Small intestine (tissue), 7 donors: ENCODE data around the gene CKMT2. TPM values are rescaled to one million over a fixed set of nuclear protein-coding genes. Genes with fewer than 3 reads are reported as not detected.
"Not testable (repeated sequence)": the region's sequence is repeated elsewhere in the genome, so short reads cannot be mapped to it uniquely, and the experiment has no call there.

Experiments used
- DNase-seq, 2 donors: peaks; one replicate each; pipeline versions ENCODE4 v3.0.0 to v3.0.0-alpha.2; 2013
- FAIRE-seq: peaks from 2 replicates; lab custom pipeline; 2012; peaks lifted over from hg19 to GRCh38; lab: Jason Lieb, UNC
- H3K27ac ChIP-seq, 3 donors: one replicate each; pipeline ENCODE4 v1.5.1; 2013; ENCODE audit warnings: low read length in 2 of 3, mild to moderate bottlenecking in 2 of 3, control low read depth in 1 of 3, inconsistent platforms in 1 of 3, low read depth in 1 of 3, moderate library complexity in 1 of 3
- H3K27me3 ChIP-seq, 3 donors: one replicate each; pipeline ENCODE4 v1.6.1; 2013; ENCODE audit warnings: low read length in 3 of 3, inconsistent platforms in 1 of 3; ENCODE audit not compliant: control insufficient read depth in 3 of 3, insufficient read depth in 3 of 3
- H3K36me3 ChIP-seq, 3 donors: one replicate each; pipeline ENCODE4 v1.6.1; 2013; ENCODE audit warnings: low read length in 3 of 3, inconsistent platforms in 1 of 3, low read depth in 1 of 3, mild to moderate bottlenecking in 1 of 3, moderate library complexity in 1 of 3; ENCODE audit not compliant: control insufficient read depth in 3 of 3, insufficient read depth in 2 of 3
- H3K4me1 ChIP-seq, 3 donors: one replicate each; pipeline ENCODE4 v1.6.1; 2013; ENCODE audit warnings: low read length in 2 of 3, inconsistent platforms in 1 of 3, low read depth in 1 of 3, mild to moderate bottlenecking in 1 of 3, moderate library complexity in 1 of 3; ENCODE audit not compliant: control insufficient read depth in 3 of 3, insufficient read depth in 2 of 3
- H3K4me3 ChIP-seq, 3 donors: one replicate each; pipeline ENCODE4 v1.5.1; 2013; ENCODE audit warnings: low read length in 3 of 3, control low read depth in 1 of 3, inconsistent platforms in 1 of 3, low read depth in 1 of 3, mild to moderate bottlenecking in 1 of 3, moderate library complexity in 1 of 3
- H3K9me3 ChIP-seq, 2 donors: one replicate each; pipeline ENCODE4 v1.6.1; 2013; ENCODE audit warnings: low read depth in 1 of 2, low read length in 1 of 2; ENCODE audit not compliant: control insufficient read depth in 2 of 2, insufficient read depth in 1 of 2
- WGBS, 3 donors: extraction: QIAGEN DNeasy Blood & Tissue Kit; methylation state at CpG; one replicate each; pipeline ENCODE4 v1.1.7; 2013; 5-methylcytosine and 5-hydroxymethylcytosine counted together
- polyA plus RNA-seq, 4 donors: library from polyadenylated mRNA; stranded (reverse) in 3 of 4; unstranded in 1 of 4; fragments of 200-250 nt in 3 of 4; fragments of 120-200 nt in 1 of 4; gene quantifications; one replicate each; pipeline versions ENCODE4 v1.2.1 to v1.2.3, GENCODE V29; 2013
- donor health status: healthy with polysubstance abuse.
- donor health status: control.
- donor health status: control.
- donor health status: Bipolar disorder and iron deficiency.
- donor health status: healthy.

CKMT2 gene
- polyA plus RNA-seq, 4 donors = 1.9 to 9.7 (median 2.5) TPM

GRCh38 chr5:81288021-81288433 is 54.9 kb downstream of the CKMT2 start:
- peaks cover 0 to 16% of the 10 kb centered on the region in 2 donors for H3K9me3 ChIP-seq
- H3K27me3 ChIP-seq = no peaks in the 10 kb centered on the region
- no peak for FAIRE-seq
- 74 to 85% (median 83%) methylated on average over 4 of the region's 4 CpGs for WGBS, 3 donors
- no peaks in the 10 kb centered on the region for H3K4me1 ChIP-seq
- no peak overlapping the region for H3K4me3 ChIP-seq
- no peak for DNase-seq
- H3K36me3 ChIP-seq = peaks cover 0 to 4% (median 0%) of the 10 kb centered on the region in 3 donors
- H3K27ac ChIP-seq = no peak overlapping the region

DNA sequence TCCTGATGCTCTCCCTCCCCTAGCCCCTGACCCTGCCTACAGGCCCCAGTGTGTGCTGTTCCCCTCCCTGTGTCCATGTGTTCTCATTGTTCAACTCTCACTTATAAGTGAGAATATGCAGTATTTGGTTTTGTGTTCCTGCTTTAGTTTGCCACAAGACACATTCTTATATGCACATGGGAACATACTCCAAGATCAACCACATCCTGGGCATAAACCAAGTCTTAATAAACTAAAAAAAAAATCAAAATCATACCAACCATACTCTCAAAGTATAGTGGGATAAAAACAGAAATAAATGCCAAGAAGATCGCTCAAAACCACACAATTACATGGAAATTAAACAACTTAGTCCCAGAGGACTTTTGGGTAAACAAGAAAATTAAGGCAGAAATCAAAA is 57.0 kb downstream of the CKMT2 start:
- no peaks in the 10 kb centered on the region for H3K27me3 ChIP-seq
- no peak overlapping the region for H3K4me3 ChIP-seq
- FAIRE-seq (no peak), DNase-seq (no peak)
- WGBS, 3 donors = 90 to 97% (median 97%) methylated on average over 1 of the region's 1 CpG
- peaks cover 0 to 20% of the 10 kb centered on the region in 2 donors for H3K9me3 ChIP-seq
- H3K27ac ChIP-seq = no peak overlapping the region
- H3K4me1 ChIP-seq = no peaks in the 10 kb centered on the region
- H3K36me3 ChIP-seq = peaks cover 0 to 7% (median 0%) of the 10 kb centered on the region in 3 donors

- DNase-seq (no peak), FAIRE-seq (no peak)
- no peak overlapping the region for H3K27ac ChIP-seq
- WGBS, 3 donors = 83 to 89% (median 88%) methylated on average over 2 of the region's 2 CpGs
- H3K9me3 ChIP-seq = peaks cover 0 to 20% of the 10 kb centered on the region in 2 donors
- no peaks in the 10 kb centered on the region for H3K4me1 ChIP-seq
- no peak overlapping the region for H3K4me3 ChIP-seq
- peaks cover 0 to 7% (median 0%) of the 10 kb centered on the region in 3 donors for H3K36me3 ChIP-seq
- H3K27me3 ChIP-seq = no peaks in the 10 kb centered on the region
These were observed 59.0 kb downstream of the CKMT2 start for GRCh38 chr5:81292130-81292529.

DNA sequence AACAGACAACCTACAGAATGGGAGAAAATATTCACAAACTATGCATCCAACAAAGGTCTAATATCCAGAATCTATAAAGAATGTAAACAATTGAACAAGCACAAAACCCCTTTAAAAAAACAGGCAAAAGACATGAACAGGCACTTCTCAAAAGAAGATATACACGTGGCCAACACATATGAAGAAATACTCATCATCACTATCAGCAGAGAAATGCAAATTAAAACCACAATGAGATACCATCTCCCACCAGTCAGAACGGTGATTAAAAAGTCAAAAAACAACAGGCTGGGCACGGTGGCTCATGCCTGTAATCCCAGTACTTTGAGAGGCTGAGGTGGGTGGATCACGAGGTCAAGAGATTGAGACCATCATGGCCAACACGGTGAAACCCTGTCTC is 60.9 kb downstream of the CKMT2 start:
- 78 to 93% (median 83%) methylated on average over 5 of the region's 5 CpGs for WGBS, 3 donors
- peaks cover 0 to 20% of the 10 kb centered on the region in 2 donors for H3K9me3 ChIP-seq
- H3K4me1 ChIP-seq, H3K27ac ChIP-seq, FAIRE-seq, H3K27me3 ChIP-seq, H3K4me3 ChIP-seq, DNase-seq, H3K36me3 ChIP-seq: not testable (repeated sequence)

DNA sequence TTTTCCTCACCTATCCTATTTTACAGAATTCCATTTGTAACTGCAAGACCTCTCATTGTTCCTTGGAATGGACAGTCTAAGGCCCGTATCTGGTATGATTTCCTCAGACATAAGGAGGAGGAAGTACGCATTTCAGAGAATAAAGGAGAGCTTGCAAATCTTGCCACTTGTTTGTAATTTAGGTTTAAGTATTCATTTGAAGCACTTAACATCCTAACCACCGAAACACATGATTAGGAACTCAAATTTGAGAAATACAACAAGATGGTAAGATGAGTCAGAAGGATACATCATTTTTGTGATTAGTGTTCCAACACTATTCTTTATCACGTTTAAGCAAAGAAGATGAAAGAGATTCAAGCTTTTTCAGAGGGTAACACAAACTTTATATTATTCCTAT is 64.4 kb downstream of the CKMT2 start:
- WGBS, 3 donors = 78 to 81% (median 80%) methylated on average over 4 of the region's 4 CpGs
- peaks cover 0 to 8% of the 10 kb centered on the region in 2 donors for H3K9me3 ChIP-seq
- peaks cover 5 to 16% (median 7%) of the 10 kb centered on the region in 3 donors for H3K4me1 ChIP-seq
- H3K36me3 ChIP-seq = peaks cover 0 to 6% (median 0%) of the 10 kb centered on the region in 3 donors
- no peak overlapping the region for H3K4me3 ChIP-seq
- H3K27ac ChIP-seq = no peak overlapping the region
- no peak for FAIRE-seq
- H3K27me3 ChIP-seq = no peaks in the 10 kb centered on the region
- no peak for DNase-seq

DNA sequence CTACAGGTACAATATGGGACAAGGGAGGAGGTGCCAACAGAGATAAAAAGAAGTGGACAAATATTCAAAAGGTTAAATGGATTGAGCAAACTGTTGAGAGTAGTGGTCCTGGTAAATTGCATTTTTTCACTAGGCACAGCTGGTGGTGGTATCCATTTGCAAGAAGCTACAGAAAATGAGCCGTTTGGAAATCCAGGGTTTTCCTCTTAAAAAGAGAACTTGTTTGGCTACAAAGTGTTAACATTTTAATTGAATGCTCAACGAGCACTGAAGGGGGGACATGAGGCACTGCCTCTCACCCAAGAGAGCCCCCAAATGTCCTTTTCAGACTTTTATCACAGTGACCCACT is 67.8 kb downstream of the CKMT2 start:
- Histone ChIP-seq H3K36me3 (peaks cover 0 to 4% (median 0%) of the 10 kb centered on the region in 3 donors), H3K4me1 (peaks cover 7 to 16% (median 9%) of the 10 kb centered on the region in 3 donors), H3K27ac (peak overlapping the region; percentile 71 to 97 (median 93)), H3K4me3 (peak overlapping the region; percentile 68 to 76 (median 74)), H3K9me3 (no peaks in the 10 kb centered on the region), H3K27me3 (no peaks in the 10 kb centered on the region)
- FAIRE-seq (no peak), DNase-seq (no peak)
- WGBS, 3 donors = 0 to 1% (median 0%) methylated on average over 2 of the region's 2 CpGs

GRCh38 chr5:81301271-81302015 is 68.3 kb downstream of the CKMT2 start, which contains the start of gene ZCCHC9:
Gene ZCCHC9, plus strand, starts transcription at chr5:81301587. Its CDS starts 3,171 bp downstream, at chr5:81304758.
- no peaks in the 10 kb centered on the region for H3K9me3 ChIP-seq
- peak; percentile 95 to 97 for DNase-seq
- H3K27me3 ChIP-seq = no peaks in the 10 kb centered on the region
- FAIRE-seq = no peak
- WGBS, 3 donors = 0 to 1% (median 0%) methylated on average over 49 to 54 of the region's 54 CpGs
- H3K27ac ChIP-seq = peak within 1 kb of the TSS; percentile 93 to 97 (median 93)
- peak within 1 kb of the TSS; percentile 68 to 76 (median 74) for H3K4me3 ChIP-seq
- peaks cover 0 to 4% (median 0%) of the 10 kb centered on the region in 3 donors for H3K36me3 ChIP-seq
- H3K4me1 ChIP-seq = peaks cover 7 to 16% (median 9%) of the 10 kb centered on the region in 3 donors

DNA sequence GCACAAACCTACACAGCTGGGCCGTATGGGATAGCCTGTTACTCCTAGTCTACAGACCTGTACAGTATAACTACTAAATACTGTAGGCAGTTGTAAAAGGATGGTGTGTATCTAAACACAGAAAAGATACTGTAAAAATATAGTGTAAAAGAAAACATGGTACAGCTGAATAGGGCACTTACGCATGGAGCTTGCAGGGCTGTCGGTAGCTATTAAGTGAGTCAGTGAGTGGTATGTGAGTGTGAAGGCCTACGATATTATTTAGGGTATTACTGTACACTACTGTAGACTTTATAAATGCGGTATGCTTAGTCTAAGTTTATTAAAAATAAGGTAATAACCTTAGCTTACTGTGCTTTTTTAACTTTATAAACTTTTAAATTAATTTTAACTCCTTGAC is 69.5 kb downstream of the CKMT2 start:
- H3K9me3 ChIP-seq = no peaks in the 10 kb centered on the region
- H3K36me3 ChIP-seq = peaks cover 0 to 4% (median 0%) of the 10 kb centered on the region in 3 donors
- peaks cover 7 to 16% (median 9%) of the 10 kb centered on the region in 3 donors for H3K4me1 ChIP-seq
- H3K27me3 ChIP-seq = no peaks in the 10 kb centered on the region
- DNase-seq (no peak), FAIRE-seq (no peak)
- 85 to 91% (median 88%) methylated on average over 5 of the region's 5 CpGs for WGBS, 3 donors
- no peak overlapping the region for H3K27ac ChIP-seq
- H3K4me3 ChIP-seq = peak overlapping the region in 2 of 3 donors; percentile 68 to 74
